GM21529 (cell line): ENCODE measurements around the gene RRM2.

Experiments used
- ATAC-seq: cut with Tn5 transposase; IDR thresholded peaks from one replicate; pipeline ENCODE4 v1.9.1; 2021; ENCODE audit not compliant: unreplicated experiment

The RRM2 gene

DNA sequence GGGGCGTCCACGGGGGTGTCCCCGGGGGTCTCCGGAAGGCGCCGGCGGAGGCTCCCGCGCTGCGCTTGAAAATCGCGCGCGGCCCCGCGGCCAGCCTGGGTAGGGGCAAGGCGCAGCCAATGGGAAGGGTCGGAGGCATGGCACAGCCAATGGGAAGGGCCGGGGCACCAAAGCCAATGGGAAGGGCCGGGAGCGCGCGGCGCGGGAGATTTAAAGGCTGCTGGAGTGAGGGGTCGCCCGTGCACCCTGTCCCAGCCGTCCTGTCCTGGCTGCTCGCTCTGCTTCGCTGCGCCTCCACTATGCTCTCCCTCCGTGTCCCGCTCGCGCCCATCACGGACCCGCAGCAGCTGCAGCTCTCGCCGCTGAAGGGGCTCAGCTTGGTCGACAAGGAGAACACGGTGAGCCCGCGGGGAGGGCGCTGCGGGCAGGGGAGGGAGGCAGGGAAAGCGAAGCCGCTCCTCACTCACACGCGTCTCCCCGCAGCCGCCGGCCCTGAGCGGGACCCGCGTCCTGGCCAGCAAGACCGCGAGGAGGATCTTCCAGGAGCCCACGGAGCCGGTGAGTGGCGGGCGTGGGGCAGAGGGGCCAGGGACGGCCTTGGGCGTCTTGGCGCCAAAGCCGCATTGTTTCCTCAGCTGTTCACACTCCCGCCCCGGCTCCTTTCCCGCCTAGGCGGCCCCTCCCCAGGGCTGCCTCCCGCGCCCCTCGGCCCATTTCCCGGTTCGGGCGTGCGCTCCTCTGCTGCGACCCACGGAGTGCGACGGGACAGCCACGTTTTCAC is at the start of gene RRM2:
Gene RRM2, plus strand, starts transcription at position 240 of the 781 bp plus-strand sequence. Its CDS starts 60 bp downstream, at position 300.
- ATAC-seq = peak; percentile 67

GRCh38 chr2:10073706-10074105 is 48.8 kb upstream of the RRM2 start:
- ATAC-seq = no peak

GRCh38 chr2:10075101-10075500 is 47.4 kb upstream of the RRM2 start:
- ATAC-seq = no peak

DNA sequence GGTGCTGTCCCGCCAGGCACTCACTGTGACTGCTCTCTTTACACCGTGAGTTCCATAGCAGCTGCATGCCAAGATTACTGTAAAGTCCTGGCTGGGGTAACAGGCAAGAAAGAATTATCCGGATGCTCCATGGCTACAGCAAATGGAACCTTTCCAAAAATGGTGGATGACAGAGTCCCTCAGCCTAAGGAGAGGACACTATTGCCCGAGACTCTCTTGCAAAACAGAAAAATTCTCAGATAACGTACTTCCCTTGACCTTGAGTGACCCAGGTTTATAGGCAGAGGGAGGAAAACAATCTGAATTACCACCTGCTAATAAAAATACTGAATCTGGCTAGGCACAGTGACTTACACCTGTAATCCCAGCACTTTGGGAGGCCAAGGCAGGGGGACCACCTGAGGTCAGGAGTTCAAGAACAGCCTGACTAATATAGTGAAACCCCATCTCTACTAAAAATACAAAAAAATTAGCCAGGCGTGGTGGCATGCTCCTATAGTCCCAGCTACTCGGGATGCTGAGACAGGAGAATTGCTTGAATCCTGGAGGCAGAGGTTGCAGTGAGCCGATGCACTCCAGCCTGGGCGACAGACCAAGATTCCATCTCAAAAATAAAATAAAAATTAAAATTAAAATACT is 46.8 kb upstream of the RRM2 start:
- ATAC-seq = no peak

- no peak for ATAC-seq
Observed at GRCh38 chr2:10076511-10076910, 46.0 kb upstream of the RRM2 start.

- ATAC-seq = no peak
Observed at GRCh38 chr2:10076988-10077527, 45.5 kb upstream of the RRM2 start.

- no peak for ATAC-seq
Observed at GRCh38 chr2:10078001-10078400, 44.5 kb upstream of the RRM2 start.

- ATAC-seq = no peak
Observed at GRCh38 chr2:10078704-10079265, 43.8 kb upstream of the RRM2 start.

GRCh38 chr2:10079266-10079869 is 43.2 kb upstream of the RRM2 start:
- peak; percentile 20 for ATAC-seq

- peak; percentile 27 for ATAC-seq
Observed at GRCh38 chr2:10079870-10080535, 42.5 kb upstream of the RRM2 start, which contains the start of gene CYS1. TSS of gene CYS1 (minus strand) at chr2:10080411. CDS start at chr2:10080223, 188 bp downstream.

DNA sequence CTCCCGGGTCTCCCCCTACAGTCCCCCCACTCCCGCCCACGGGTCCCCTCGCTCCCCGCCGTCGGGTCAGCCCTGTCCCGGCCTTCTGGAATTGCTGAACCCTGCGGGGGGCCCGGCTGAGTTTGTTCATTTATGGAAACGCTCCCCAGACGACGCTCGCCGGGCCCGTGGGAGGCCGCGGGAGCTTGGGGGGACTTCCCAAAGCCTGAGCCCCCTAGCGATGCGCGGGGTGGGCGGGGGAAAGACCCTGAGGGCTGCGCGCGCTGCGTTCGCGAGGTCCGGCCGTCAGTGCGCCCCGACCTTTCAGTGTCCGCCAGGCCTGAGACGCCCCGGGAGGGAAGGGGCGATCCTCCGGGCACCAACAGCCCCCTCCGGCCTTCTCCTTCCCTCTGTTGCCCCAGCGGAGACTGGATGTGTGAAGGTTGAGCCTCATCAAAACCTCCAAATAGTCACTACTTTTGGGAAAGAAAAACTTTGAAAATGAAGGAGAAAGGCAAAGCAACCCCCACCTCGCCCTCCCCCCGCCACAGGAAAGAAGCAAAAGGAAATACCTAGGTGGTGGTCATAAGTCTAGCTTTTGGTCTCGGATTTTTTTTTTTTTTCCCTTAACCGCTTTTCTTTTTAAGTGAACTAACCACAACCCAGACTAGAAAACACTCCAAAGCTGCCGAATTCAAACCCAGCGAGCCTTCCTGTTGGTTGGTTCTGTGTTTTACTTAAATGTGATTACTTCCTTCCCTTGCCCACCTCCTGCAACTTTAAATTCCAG is 41.8 kb upstream of the RRM2 start:
- ATAC-seq = peak; percentile 19

- ATAC-seq = no peak
Observed at GRCh38 chr2:10083046-10083445, 39.5 kb upstream of the RRM2 start.

DNA sequence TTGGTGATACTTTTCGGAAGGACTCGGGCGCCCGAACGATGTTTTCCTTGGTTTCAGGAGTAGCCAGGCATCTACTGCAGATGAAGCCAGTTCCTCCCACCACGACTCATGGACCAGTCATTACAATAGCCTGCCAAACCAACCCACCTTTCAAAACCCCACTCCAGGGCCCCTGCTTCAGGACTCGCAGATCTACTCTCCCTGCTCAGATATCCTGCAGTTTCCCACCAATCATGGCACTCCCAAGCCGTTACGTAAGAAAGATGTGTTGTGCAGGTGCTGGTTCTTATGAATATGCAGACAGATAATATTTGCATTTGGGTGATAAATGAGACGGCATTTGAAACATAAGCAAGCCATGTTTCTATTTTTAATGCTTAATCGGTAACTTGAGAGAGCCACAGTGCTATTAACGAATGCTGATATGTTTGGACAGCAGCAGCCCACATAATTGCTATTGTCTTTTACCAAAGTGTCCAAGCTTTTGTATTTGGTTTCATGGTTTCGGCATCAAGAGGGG is 38.8 kb upstream of the RRM2 start:
- ATAC-seq = peak; percentile 39

DNA sequence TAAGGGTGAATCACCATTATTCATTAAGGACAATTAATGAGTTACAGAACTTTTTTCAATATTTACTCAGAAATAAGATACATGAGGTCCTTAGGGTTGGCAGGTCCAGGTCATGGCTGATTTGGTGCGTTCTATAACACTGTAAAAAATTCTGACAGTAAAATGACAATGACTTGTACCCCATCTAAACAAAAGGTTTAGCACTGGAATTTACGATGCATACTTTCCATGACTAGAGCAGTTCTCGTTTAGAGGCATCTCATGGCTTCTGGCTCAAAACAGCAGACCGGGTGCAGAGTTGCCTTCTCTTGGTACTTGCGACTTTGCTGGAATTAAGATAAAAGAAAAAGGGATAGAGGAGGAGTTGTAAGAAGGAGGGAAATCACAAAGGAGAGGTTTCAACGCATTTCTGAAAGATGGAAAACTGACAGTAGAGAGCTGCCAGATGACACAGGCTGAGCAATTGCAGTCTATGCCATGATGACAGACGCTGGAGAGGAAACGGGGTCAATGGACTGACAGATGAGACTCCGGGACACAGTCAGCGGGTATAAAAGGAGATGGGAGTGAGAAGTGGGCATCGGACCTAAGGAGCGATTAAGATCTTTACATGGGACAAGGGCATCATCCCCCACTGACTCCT is 38.2 kb upstream of the RRM2 start:
- no peak for ATAC-seq

DNA sequence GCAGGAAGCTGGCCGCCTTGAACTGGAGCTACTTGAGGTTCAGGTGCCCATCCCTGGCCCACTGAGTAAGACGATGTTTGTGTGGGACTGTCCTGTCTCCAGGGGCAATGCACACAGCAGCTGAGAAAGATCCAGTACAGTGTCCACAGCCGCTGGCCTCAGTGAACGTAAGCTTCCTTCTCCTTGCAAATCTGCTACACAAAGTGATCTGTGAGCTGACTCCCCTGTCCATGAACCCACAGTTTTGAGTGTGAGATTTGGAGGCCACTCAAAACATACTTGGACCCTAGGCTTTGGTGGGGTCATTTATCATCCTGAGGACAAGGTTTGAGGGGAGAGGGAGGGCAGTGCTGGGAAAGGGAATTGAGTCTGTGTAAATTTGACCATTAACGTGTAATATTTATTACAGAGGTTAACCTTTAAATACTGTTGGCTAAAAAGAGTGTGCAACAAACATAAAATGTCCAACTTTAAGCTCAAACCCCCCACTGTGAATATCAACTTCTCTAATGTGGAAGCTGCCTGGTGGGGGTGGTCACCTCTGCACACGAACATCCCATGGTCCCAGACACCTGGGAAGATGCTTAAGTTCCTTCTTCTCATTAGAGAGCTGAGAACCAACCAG is 37.4 kb upstream of the RRM2 start:
- no peak for ATAC-seq

- no peak for ATAC-seq
Observed at GRCh38 chr2:10085668-10086059, 36.9 kb upstream of the RRM2 start.

- ATAC-seq = no peak
Observed at GRCh38 chr2:10086950-10087349, 35.6 kb upstream of the RRM2 start.

GRCh38 chr2:10087360-10087759 is 35.2 kb upstream of the RRM2 start:
- no peak for ATAC-seq
